HG03432 (cell line): ENCODE results near the gene NOPCHAP1.
"Not testable (repeated sequence)": the region's sequence is repeated elsewhere in the genome, so short reads cannot be mapped to it uniquely, and the experiment has no call there.

ENCODE experiments used
- ATAC-seq: cut with Tn5 transposase; IDR thresholded peaks from one replicate; pipeline ENCODE4 v1.9.1; 2021; ENCODE audit warnings: mild to moderate bottlenecking, moderate library complexity; ENCODE audit not compliant: unreplicated experiment

NOPCHAP1 gene

DNA sequence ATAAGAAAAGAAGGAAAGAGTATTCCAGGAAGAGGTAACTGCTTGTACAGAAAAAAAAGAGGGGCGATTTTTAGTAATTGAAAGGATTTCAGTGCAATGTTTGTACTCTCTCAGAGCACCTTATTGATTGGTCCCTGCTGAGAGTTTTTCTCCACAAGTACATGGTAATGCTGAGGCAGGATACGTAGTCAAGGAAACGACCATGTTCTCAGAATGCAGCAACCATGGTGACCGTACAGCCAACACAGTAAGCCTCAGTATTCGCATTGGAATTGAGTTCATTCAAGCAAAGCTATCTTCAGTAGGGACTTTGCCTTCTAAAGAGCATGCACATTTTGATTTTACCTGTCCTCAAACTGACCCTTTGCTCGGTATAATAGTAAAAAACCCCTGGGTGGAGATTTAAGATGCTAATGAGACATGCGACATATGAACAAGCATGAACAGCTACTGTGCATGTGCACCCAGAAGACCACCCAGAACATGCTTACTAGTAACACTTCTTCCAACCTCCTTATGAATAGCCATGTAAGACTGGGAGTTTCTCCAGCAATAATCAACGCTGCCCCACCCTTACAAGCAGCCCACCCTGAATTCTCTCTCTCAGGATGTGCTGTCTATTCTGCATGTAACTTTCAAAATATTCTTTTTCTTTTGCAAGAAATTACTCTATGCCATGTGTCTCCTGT, 21.8 kb upstream of the NOPCHAP1 start:
- ATAC-seq, result no peak

DNA sequence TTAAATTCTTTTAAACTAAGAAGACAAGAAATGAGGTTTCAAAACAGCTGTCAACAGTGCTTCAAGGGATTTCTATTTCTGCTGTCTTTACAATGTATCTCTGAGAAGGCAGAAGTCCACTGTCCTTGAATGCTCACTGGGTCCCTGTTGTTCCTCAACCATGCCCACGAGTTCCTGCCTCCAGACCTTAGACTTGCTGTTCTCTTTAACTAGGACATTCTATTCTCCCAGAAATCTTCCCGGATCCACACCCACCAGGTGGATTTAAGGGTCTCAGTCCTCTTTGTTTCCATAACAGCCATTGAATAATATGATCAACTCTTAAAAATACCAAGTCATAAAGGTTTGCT, 21.3 kb upstream of the NOPCHAP1 start:
- ATAC-seq, result no peak

DNA sequence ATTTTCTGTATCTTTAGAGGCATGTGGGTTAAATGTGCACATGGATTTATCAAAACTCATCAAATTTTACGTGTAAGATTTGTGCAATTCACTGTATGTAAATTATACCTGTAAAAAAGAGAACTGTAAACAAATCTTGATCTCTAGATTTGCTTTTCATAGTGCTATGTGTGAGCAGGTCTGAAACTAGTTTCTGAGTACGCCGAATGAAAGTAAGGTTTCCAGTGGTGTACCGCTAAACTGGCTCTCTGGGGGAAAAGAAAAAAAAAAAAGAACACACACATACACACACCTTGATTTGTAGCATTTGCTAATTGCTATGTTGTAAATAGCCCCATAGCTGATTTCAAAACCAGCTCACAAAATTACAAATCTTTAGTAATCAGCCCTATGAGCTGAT, 19.4 kb upstream of the NOPCHAP1 start:
- ATAC-seq, result peak; percentile 85

DNA sequence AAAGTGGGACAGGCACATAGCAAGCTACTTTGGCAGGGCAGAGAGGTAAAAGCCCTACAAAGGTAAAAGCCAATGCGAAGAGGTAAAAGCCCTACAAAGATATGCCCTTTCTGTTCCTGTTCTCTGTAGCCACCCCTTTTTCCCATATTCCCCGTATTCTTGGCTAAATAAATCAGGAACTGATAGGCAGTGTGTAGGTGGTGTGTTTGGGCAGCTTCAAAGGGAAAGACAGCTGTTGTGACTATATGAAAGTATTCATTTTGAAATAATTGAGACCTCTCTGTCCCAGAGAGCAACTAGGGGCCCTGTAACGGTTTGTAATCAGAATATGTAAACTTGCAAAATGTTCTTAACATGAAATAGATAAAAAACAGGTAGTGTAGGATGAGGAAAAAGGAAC, 16.8 kb upstream of the NOPCHAP1 start:
- no peak for ATAC-seq

DNA sequence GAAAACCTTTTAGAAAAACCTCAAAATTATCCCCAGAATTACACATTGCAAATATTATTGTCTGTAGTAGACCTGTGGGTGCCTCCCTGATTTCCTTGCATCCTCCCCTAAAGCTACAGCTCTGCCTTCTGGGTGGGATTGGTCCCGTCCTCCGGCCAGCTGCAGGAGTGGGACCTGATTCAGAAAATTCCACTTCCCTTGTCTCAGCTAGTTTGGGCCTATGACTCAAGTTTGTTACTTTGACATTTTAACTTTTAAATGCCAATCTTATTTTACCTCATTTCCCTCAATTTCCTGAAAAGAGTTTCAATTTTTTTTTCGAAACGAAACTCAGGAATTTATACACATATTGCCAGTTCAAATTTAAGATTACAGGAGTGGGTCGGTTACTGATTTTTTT, 14.8 kb upstream of the NOPCHAP1 start:
- no peak for ATAC-seq

DNA sequence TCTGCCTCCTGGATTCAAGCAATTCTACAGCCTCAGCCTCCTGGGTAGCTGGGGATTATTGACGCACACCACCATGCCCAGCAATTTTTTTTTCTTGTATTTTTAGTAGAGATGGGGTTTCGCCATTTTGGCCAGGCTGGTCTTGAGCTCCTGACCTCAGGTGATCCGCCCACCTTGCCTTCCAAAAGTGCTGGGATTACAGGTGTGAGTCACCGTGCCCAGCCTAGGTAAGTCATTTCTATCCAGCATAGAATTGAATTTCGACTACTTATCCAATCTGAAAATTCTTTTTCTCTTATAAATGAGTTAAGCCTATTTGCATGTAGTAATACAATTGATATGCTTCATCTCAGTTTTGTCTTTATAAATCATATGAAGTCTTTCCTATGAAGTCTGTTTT, 12.9 kb upstream of the NOPCHAP1 start:
- ATAC-seq, result no peak

DNA sequence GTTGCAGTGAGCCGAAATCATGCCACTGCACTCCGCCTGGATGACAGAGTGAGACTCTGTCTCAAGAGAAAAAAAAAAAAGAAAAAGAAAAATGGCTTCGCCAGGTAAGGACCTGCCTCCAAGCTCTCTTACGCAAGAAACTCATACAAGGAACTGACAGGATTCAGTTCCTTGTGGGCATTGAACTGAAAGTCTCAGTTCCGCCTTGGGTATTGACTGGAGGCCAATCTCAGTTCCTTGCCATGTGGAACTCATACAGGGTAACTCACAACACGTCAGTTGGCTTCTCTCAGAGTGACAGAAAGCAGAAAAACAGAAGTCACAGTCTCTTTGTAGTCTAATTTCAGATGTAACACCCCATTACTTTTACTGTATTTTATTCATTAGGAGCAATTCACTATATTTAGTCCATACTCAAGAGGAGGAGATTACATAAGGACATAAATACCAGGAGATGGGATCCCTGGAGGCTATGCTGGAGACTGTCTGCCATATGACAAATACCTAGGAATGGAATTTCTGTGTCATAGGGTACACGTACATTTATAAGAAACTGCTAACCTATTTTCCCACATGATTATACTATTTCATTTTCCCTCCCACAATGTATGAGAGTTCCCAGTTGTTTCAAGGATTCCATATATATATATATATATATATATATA, 11.4 kb upstream of the NOPCHAP1 start:
- peak; percentile 95 for ATAC-seq

DNA sequence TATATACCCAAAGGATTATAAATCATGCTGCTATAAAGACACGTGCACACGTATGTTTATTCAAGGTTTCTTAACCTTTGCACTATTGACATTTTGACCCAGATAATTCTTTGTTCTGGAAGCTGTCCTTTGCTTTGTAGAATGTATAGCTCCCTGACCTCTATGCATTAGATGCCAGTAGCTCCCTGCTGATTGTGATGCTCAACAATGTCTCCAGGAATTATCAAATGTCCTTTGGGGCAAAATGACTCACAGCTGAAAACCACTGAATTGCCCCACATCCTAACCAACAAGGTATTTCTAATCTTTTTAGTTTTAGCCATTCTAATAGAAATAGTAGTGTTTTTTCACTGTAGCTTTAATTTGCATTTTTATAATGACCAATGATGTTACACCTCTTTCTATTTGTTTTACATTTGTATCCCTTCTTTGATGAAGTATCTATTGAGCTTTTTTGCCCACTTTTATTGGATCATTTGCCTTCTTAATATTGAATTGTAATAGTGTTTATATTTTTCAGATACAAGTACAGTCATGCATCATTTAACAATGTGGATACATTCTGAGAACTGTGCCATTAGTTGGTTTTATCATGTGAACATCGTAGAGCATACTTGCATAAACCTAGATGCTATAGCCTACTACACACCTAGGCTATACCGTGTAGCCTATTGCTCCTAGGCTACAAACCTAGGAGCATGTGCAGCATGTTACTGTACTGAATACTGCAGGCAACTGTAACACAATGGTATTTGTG, 10.4 kb upstream of the NOPCHAP1 start:
- no peak for ATAC-seq

DNA sequence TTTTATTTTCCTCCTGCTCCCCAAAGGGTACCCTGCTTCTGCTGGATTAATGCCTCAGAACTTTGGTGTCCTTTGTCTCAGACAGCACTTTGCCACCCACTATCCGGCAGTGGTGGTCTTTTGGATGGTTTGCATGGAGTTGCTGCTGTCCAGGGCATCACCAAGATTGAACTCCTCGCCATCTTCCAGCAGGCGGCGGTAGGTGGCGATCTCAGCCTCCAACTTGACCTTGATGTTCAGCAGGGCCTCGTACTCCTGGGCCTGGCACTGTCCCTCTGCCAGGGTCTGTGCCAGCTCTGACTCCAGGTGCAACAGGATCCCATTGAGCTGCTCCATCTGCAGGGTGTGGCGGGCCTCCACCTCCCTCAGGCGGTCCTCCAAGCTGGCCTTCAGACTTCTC, 9.4 kb upstream of the NOPCHAP1 start:
- ATAC-seq, result no peak

DNA sequence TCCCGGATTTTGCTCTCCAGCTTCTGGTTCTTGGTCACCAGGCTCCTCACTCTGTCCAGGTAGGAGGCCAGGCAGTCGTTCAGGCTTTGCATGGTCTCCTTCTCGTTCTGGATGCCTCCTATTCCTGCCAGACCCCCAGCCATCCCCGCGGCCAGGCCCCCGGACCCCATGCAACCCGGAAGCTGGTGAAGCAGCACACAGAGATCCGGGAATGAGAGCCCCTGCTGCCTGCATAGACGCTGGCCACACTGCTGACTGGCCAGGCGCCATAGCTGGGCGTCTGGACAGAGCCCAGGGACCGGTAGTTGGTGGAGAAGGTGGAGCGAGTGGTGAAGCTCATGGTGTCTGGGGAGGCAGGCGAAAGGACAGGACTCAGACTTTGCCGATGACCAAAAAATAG, 8.4 kb upstream of the NOPCHAP1 start:
- ATAC-seq, result not testable (repeated sequence)

DNA sequence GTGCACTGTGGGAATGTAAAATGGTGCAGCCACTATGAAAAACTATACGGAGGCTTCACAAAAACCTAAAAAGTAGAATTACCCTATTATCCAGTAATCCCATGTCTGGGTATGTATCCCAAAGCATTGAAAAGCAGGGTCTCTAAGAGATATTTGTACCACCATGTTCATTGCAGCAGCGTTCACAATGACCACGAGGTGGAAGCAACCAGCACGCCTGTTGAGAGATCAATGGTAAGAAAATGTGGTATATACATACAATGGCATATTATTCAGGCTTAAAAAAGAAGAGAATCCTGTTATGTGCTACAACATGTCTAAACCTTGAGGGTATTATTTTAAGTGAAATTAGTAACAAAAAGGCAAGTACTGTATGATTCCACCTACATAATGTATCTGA, 910 bp upstream of the NOPCHAP1 start:
- ATAC-seq, result no peak

DNA sequence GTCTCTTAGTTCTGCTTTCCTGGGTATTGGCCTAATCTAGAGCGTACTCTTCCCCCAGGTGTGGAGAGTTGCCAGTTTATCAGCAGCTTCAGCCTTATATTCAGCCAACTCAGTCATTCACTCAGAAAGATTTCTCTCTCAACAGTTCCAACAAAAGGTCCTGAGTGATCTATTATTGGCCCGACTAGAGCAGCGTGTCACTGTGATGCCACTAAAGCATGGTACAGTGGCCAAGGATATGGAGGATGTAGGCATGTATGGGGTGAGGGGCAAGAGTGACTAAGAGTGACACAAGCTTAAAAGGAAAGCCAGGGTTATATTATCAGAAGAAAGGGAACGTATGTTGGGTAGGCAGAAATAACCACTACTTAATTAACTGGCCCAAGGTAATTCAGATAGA, 4.8 kb downstream of the NOPCHAP1 start:
- no peak for ATAC-seq

DNA sequence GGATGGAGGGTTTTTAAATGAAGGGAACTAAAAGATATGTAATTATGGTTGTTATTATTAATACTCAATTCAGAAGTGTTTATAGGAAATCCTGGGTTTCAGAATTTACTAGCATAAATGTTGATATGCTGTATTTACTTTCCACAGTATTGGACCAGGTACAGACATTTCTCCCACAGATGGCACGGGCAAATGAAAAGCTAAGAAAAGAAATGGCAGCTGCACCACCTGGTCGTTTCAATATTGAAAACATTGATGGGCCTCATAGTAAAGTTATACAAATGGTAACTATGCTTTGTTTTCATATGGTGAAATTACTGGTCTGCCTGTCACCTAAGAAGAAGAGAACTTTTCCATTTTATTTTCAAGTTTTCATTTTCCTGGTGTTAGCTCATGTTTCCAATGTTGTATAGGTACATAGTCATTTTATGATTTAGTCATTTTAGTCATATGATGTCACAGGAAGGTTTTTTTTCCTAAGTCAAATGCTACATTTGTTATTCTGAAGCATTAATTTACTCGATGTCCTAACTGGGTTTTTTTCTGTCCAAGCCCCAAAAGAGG, 5.5 kb downstream of the NOPCHAP1 start:
- no peak for ATAC-seq

DNA sequence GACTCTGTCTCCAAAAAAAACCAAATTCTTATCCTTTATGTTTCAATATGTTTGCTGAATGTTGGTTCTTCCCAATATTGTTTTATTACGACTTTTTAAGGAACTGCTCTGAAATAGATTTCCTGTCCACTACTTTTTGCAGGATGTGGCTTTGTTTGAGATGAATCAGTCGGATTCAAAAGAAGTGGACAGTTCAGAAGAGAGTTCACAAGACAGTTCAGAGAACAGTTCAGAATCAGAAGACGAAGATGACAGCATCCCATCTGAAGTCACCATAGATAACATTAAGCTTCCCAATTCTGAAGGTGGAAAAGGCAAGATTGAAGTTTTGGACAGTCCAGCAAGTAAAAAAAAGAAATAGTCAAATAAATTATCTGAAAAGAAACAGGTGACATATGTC, 8.2 kb downstream of the NOPCHAP1 start:
- ATAC-seq, result no peak

DNA sequence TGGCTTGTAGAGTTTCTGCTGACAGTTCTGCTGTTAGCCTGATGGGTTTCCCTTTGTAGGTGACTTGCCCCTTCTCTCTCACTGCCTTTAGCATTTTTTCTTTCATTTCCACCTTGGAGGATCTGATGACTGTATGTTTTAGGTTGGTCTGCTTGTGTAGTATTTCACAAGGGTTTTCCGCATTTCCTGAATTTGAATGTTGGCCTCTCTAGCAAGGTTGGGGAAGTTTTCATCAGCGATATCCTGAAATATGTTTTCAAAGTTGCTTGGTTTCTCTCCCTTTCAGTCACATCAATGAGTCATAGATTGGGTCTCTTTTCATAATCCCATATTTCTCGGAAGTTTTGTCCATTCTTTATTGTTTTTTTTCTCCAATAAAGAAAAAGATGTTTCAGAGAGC, 11.4 kb downstream of the NOPCHAP1 start:
- no peak for ATAC-seq

DNA sequence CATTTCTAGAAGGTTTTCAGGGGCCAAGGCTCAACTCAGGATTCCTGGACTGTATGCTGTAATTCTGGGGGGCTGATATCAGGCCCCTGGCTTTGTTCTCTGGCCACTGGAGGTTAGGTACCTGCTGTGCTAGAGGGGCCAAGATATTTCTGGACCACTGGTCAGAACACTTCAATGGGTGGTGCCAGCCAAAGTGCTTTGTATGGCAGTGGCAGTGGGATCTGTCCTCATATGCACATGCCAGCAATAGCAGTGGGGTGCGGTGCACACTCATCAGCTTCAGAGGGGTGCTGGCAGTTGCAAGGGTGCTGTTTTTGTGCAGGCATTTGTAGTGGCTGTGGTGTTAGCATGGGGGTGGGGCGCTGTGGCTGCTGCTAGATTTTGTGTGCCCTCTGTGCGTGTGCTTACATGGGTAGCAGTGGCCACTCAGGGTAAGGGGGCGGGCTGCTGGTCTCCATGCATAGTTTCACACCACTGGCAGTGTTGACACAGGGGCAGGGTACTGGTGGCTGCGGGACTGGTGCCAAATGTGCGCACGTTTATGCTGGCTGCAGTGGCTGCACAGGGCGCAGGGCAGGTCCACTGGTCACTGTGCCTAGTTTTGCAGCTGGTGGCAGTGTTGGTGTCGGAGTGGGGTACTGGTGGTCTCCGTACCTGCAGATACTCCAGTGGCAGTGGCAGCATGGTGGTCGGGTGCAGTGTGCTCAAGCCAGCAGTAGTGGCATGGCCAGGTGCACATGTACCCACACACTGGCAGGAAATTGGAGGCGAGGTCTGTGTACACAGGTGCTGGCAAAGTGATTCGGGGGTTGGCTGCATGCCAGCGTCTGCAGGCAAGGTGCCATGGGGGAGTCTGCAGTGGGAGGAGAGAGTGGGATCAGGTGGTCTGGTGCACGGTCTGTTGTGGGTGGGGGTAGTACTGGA, 12.6 kb downstream of the NOPCHAP1 start:
- ATAC-seq, result no peak

DNA sequence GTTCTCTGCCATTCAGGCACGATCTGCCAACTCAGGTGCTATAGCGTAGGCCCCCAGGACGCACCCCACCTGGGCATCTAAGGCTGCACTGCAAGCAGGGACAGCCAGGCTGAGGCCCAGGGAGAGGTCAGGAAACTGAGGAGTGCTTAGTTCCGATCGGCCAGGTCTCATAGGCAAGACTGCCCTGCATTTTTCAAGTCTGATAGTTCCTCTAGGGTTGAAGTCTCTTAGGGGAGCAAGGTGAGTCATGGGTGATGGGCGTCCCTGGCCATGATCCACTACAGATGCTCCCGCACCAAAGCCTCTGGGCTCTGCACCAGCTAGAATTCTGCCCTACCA, 13.2 kb downstream of the NOPCHAP1 start:
- ATAC-seq, result no peak

DNA sequence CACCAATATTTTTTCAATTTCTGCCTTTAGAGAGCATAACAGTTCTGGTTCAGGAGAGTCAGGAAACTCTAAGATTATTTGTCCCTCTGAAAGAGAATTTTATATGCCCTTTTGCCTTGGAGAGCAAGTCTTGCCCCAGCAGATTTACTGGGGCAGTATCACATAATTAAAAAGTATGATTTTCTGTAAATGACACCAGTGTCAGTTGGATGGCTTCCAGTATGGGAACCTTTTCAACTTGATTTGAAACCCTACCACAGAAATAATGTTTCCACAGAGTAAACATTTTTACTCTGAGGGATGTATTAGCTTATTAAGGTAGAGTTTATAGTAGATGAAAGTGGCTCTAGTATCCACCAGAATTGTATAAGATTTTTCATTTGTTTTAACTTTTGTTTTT, 15.4 kb downstream of the NOPCHAP1 start:
- ATAC-seq, result no peak

DNA sequence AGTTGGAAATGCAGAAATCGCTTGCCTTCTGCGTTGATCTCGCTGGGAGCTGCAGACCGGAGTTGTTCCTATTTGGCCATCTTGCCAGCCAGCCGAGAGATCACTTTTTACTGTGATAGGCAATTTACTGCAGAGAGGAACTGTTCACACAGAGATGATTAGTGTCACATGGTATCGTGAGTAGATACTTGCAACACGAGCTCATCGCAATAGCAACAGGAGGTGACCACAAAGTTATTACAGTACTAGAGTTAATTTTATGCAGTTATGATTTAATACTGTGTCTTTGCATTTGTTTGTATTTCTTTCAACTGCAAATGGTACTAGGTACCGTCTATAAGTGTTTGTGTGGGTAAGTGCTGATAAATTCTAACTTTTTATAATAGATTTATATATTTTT, 27.8 kb downstream of the NOPCHAP1 start:
- ATAC-seq, result no peak

DNA sequence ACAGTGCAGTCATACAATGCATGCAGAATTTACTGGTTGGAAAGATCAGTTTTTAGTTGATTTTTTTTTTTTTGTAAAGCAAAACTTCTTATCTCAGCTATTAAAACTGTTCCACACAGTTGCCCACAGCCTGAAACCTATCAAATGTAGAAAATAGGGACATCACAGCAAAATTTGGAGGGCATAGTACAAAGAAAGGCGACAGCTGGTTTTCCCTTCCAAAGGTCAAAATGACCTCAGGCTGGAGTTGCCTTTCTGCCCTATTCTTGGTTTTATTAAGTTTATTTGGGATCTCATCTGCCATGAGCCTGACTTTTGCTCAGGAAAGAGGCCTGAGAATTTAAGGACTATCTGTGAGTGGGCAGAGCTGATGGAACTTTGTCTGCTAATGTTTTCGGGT, 28.5 kb downstream of the NOPCHAP1 start:
- ATAC-seq, result no peak

DNA sequence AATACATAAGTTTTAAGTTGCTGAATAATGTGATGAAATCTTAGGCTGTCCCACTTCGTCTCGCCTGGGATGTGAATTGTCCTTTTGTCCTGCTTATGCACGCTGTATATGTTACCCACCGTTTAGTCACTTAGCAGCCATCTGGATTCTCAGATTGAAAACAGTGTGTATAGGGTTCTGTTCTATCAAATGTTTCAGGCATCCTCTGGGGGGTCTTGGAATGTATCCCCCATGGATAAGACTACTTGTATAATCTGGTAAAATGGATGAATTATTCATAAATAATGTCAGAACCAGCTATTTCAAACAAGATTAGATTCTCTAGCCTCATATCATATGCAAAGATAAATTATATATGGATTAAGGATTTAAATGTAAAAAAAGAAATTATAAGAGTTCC, 29.4 kb downstream of the NOPCHAP1 start:
- no peak for ATAC-seq
